Epithelial cell of proximal tubule (primary cell): ENCODE results near the gene SDC3. TPM values are rescaled to one million over a fixed set of nuclear protein-coding genes. Genes with fewer than 3 reads are reported as not detected.
"Not testable (repeated sequence)": the region's sequence is repeated elsewhere in the genome, so short reads cannot be mapped to it uniquely, and the experiment has no call there.

Experiments
- DNase-seq: peaks from one replicate; pipeline ENCODE4 v3.0.0-alpha.2; 2011; ENCODE audit warnings: low read depth
- H3K4me3 ChIP-seq: 2 replicates; pipeline ENCODE4 v1.5.1; 2011; ENCODE audit warnings: low read depth, mild to moderate bottlenecking, low read length
- total RNA-seq: library from RNA; depleted of rRNA; stranded (reverse); fragments of >200 nt; gene quantifications from 2 replicates; pipeline ENCODE4 v1.2.3, GENCODE V29; 2015
- TF ChIP-seq, protein P1 (sequence below): conservative IDR thresholded peaks from 2 replicates; pipeline ENCODE4 v1.5.1; 2012; ENCODE audit warnings: low read depth, mild to moderate bottlenecking, low read length

The SDC3 gene
- total RNA-seq, 1 donor from 2014 or later: 25.6 TPM

- no peak for DNase-seq
- TF ChIP-seq, protein P1, sequence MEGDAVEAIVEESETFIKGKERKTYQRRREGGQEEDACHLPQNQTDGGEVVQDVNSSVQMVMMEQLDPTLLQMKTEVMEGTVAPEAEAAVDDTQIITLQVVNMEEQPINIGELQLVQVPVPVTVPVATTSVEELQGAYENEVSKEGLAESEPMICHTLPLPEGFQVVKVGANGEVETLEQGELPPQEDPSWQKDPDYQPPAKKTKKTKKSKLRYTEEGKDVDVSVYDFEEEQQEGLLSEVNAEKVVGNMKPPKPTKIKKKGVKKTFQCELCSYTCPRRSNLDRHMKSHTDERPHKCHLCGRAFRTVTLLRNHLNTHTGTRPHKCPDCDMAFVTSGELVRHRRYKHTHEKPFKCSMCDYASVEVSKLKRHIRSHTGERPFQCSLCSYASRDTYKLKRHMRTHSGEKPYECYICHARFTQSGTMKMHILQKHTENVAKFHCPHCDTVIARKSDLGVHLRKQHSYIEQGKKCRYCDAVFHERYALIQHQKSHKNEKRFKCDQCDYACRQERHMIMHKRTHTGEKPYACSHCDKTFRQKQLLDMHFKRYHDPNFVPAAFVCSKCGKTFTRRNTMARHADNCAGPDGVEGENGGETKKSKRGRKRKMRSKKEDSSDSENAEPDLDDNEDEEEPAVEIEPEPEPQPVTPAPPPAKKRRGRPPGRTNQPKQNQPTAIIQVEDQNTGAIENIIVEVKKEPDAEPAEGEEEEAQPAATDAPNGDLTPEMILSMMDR: no peak
- H3K4me3 ChIP-seq: no peak overlapping the region
Measured at GRCh38 chr1:30948278-30948677, 39.7 kb upstream of the SDC3 start.

- DNase-seq: no peak
- no peak overlapping the region for H3K4me3 ChIP-seq
- TF ChIP-seq, protein P1: no peak
Measured at GRCh38 chr1:30947212-30947611, 38.7 kb upstream of the SDC3 start.

GRCh38 chr1:30942326-30942963, 33.9 kb upstream of the SDC3 start:
- no peak for DNase-seq
- no peak overlapping the region for H3K4me3 ChIP-seq
- TF ChIP-seq, protein P1: no peak

DNA sequence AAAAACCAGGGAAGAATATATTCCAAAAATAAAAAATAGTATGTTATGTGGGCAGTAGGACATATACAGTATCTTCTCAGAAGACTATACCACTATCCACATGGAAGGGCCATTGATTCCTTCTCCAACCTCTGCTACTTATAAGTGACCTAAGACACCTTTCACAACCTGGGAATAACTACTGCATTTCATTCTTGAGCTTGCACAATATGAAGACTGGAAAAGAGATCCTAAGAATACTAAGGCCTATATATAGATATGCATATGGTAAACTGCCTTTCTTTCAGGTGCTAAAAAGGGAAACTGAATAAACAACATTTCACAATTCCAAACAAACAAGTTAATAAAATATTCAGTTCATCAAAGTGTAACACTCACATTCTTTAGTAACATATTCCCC, 32.0 kb upstream of the SDC3 start:
- TF ChIP-seq, protein P1: no peak
- H3K4me3 ChIP-seq: no peak overlapping the region
- no peak for DNase-seq

DNA sequence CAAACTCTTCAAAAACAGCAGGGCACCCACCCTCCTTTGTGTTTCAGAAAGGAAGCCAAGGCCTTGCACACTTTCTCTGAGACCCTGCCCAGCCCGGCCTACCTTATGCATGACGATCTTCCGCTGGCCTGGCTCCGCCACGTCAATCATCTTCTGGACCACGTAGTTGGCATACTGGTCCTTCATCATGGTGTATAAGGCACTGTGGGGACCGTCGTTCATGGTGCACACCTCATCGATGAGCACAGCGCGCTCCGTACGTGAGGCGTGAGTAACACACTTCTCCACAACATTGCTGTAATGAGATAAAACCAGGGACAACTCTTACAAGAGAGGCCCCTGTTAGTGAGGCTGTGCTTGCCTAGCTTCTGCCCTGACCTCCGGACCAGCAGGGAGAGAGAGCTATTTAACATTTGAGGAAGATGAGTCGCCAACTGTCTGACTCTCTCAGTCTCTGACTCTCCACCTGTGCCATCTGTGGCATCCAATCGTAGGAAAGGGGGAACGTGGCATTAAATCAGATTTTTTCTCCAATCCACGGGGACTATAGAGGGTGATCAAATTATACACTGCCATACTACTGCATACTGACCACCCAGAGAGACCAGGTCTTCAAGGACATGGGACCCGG, 28.1 kb upstream of the SDC3 start:
- DNase-seq: no peak

GRCh38 chr1:30935758-30936157, 27.2 kb upstream of the SDC3 start:
- H3K4me3 ChIP-seq, DNase-seq: not testable (repeated sequence)

More for the DNA sequence above, 28.1 kb upstream of the SDC3 start:
- TF ChIP-seq, protein P1: no peak
- H3K4me3 ChIP-seq: no peak overlapping the region

- TF ChIP-seq, protein P1: no peak
- H3K4me3 ChIP-seq: no peak overlapping the region
- DNase-seq: no peak
Measured at GRCh38 chr1:30934613-30935012, 26.1 kb upstream of the SDC3 start.
